Hematopoietic multipotent progenitor cell (in vitro differentiated cells): ENCODE data around the gene GMDS. TPM values are rescaled to one million over a fixed set of nuclear protein-coding genes. Genes with fewer than 3 reads are reported as not detected.
"Not testable (repeated sequence)": the region's sequence is repeated elsewhere in the genome, so short reads cannot be mapped to it uniquely, and the experiment has no call there.

Experiments used
- DNase-seq, 3 donors: peaks; one replicate each; pipeline ENCODE4 v3.0.0-alpha.2; 2011 to 2015; ENCODE audit warnings: low read depth in 2 of 3, low spot score in 2 of 3
- total RNA-seq: library from RNA; depleted of rRNA; stranded (reverse); fragments of >200 nt; gene quantifications from one replicate; pipeline ENCODE4 v1.2.3, GENCODE V29; 2012

Gene GMDS
- total RNA-seq, 1 donor = 12.7 TPM

DNA sequence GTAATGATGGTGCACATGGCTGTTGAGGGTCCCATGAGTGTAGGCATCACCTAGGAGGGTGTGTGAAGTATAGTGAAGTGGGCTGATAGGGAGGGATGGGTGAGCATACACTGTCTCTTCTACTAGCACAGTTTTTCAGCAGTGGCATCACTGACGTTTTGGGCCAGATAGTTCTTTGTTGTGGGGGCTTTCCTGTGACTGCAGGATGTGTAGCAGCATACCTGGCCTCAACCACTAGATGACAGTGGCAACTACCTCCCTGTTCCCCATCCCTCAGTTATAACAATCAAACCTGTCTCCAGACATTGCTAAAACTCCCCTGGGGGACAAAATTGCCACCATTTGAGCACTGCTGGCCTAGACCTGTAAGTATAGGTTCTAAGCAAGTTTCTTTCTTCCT is 396.7 kb downstream of the GMDS start:
- DNase-seq = no peak

DNA sequence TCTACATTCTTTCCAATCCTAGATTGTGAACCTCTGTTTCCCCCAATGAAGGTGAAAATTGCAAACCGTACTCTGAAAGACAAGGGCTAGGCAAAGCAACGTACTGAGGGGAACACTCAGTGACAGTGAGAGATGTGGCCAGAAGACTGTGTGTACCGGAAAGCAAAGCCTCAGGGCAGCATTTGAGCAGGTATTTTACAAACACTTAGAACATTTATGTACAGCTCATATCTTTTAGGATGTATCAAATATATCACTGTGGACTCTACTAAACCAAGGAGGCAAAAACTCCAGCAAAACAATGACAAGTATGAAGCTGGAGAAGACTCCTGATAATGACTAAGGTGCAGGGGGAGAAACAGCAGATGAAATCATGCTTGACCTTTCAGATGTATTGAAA is 398.8 kb downstream of the GMDS start:
- no peak for DNase-seq

DNA sequence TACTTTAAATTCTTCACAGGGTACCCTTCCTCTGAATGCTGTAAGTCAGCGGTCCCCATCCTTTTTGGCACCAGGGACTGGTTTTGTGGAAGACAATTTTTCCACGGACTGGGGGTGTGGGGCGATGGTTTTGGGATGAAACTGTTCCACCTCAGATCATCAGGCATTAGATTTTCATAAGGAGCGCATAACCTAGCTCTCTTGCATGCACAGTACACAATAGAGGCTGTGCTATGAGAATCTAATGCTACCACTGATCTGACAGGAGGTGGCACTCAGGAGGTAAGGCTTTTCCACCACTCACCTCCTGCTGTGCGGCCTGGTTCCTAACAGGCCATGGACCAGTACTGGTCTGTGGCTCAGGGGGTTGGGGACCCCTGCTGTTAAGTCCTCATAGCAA is 399.9 kb downstream of the GMDS start:
- not testable (repeated sequence) for DNase-seq

DNA sequence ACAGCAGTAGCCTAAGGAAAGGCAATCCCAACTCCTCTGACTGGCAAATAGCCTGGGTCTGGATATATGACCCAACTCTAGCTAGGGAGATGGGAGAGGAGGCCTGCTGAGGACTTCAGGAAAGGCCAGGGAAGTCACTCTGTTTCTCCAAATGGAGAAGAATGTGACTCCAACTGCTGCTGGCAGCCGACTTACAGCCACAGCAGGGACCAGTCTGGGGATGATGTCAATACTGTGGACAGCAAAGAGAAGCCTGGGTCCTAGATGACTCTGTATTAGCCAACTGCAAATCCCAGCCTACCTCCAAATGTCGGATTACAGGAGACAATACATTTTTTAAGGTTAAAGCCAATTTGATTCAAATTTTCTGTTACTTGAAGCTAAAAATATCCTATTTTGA is 403.1 kb downstream of the GMDS start:
- no peak for DNase-seq

DNA sequence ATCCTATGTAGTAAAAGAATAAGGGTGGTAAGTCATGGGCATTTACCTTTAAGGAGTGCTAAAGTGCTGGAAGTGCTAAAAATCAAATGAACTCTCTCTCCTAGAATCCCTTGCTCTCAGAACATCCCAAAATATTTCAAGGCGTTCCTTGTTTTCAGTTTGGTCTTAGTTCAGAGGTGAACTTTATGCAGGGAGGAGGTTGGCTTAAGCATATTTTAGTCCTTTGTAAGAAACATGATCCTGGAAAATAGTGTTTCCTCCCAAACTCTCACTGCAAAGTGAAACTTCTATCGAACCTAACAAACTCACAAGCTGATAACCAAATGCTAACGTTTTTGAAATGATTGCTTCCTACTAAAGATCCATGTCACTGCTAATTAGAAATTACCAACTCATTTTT is 404.3 kb downstream of the GMDS start:
- DNase-seq = no peak

DNA sequence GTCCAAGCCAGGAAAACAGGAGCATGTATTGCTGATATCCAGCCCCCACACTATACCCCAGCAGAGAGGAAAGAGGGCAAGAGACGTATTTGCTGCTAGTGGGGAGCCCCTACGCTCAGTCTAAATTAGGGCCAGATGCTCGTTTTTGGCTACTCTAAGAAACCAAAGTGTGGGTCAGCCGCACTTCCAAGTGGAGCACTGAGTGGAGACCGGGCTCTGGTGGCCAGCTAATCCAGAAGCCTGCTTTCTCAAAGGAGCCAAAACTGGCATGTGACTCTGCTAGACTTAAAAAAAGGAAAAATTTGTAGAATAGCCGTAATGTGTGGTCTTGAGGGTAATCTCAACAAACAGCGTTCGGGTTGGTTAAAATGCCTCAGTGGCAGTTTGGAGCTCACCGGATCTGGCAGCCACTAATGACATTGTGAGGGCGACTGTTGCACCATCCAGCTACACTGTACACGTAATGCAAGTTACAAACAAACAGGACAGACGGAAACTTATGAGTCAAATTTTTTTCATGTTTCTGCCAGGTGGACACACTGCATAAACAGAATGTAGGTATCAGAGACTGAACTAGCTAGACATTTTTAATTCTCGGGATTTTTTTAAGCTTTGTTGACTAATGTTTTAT is 404.8 kb downstream of the GMDS start:
- no peak for DNase-seq

DNA sequence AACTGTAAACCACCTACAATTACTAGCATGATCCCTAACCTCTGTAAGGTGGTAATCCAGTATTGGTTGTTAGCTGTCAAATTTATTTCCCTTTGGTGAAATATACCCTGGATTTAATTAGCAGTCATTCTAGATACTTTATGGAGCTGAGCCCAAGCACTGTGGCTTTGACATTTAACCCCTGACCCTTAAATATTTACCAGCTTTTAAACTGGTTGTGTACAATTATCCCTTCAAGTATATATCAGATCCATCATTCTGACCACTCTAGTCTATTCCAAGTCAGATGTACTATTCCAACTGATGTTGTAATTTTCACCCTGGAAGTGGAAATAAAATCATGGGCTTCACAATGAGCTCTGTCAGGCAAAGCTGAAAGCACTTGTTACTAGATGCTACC is 406.0 kb downstream of the GMDS start:
- DNase-seq = no peak

DNA sequence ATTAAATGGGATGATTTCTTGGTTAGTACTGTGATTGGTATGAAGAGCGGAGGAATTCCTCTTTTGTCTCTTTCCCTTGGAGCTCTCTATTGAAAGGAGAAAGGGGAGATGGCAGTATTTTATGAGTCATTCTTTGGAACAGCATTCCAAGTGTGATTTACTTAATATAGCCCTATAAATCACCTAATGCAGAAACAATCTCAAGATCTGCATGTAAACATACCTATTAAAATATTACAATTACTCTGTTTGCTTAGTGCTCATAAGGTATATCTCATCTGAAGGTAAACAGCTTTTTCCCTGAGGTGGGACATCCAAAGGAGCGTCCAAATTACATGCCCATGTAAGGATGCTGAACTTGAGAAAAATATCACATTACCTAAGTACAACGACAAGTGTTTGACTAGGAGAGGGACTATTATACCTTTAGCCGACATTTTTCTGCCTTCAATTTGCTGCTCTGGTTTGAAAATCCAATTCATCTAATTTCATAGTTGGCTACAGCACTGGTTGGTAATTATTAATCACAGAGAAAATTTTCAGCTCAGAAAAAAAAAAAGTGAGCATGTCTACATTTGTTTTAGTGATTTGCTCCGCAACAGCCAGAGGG is 406.7 kb downstream of the GMDS start:
- DNase-seq = no peak

DNA sequence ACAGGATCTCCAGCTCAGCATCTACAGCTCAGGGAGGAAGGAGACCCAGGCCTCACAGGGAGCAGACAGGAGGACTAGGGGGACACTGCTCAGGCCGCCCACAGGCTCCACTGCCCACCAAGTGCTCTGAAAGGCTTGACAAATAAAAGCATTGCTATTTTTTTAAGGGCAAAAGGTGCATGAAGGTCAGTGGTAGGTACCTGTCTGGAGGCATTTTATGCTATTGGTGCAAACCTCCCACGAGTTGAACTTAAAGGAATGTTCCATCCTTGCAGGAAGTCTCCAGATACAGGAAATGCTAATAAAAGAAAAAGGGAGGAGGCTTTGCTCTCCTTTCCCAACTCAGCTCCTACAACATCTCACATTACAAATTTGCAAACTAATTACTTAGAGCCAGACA is 407.6 kb downstream of the GMDS start:
- no peak for DNase-seq

DNA sequence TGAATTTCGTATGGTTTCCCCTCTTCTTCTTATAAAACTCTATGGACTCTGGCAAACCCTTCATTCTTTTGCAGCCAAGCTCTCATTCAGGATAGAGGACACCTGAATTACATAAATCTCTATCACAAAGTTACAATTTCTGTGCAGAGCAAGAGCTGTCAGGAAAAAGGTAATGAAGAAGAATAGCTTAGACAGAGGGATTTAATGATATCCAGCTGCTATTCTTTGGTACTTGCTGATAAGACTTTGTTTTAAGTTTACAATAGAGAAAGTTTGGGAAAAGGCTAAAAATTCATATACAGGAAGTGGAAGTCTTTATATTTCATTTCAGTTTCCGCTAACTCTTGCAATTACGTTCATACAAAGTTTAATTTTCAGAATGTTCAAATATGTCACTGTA is 408.7 kb downstream of the GMDS start:
- no peak for DNase-seq

DNA sequence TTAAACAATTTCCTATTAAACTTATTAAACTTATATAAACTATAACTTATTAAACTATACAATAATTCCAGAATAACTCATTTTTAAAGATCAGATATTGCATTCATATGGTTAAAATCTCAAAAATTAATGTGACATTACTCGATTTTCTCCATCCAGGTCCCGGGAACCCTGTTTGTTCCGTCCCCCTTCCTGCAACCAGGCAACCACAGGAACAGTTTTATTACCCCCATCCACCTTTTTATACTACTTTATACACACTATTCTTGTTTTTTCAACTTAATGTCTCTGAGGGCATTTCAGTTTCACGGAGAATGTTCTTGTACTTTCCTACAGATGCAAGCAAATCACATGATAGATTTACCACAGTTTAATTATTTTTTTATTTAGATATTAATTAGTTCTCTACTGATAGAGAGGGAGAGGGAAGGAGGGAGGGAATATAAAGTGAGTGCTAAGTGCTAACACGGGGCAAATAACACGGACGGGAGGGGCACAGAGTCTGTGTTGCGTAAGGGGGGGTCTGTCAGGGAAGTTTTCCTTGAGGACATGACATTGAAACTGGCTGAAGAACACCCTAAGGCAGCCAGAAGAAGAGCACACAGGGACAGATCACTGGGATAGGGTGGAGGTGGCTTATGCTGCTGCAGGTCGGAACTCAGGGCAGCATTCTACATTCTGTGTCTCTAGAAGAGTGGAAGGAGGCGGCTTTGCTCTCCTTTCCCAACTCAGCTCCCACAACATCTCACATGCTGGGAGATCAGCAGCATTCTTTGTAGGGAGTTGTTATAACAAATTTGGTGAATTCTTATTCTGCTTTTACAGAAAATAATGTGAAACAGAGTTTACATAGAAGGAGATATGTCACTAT is 410.5 kb downstream of the GMDS start:
- no peak for DNase-seq

DNA sequence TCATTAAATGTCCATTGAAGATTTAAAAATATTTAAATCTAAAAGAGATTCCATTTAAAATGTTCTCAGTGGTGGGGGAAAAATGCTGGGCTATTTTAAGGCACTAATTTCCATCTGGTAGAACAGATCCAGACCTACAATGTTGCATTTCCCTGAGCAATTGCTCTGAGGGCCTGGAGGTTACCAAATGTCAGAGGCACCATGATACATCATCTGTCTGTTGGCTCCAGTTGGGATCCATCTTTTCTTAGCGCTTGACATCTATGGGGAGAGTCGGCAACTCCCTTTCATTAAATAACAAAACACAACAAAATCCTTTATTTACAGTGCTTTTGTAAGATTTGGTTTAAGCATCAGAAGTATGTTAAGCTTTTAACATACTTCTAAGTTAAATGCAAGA is 411.2 kb downstream of the GMDS start:
- no peak for DNase-seq

DNA sequence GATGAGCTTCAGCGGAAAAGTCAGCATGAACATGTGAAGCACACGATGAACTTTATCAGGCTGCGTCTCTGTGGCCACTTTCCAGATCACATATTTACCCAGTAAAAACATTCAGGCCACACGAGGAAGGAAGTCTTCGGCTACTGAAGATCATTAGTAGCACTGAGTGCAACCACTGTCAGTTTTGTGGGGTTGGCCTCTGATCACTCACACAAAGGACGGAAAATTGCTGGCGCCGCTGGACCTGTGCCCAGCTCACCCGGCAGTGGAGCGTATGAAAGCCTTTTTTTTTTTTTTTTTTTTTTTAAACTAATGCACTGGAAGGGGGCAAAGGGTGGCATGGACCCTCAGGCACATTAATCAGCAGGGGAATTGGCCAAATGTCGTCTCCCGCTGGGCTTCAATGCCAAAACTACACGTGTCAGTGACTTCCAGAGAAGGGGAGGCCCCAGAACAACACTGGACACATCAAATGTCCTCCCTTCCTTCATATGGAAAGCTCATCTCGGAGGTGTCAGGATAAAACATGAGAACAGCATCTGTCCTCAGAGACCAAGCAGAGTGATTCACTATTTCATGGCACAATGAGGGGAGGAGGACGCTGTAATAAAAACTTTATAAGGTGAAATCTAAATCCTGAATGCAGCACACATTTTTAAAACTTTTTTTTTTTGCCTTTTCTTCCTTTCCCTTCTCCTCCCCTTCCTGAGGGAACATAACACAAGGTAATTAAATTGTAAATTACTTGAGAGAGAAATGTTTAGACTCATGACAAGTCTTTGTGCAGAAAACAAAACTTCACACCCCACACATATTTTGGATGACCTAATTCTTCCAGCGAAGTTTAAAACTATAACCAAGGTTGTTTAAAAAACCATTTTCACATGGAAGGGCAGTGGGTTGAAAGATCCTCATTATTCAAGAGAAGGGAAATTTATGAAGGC is 412.3 kb downstream of the GMDS start:
- peak in 1 of 3 donors; percentile 60 for DNase-seq

DNA sequence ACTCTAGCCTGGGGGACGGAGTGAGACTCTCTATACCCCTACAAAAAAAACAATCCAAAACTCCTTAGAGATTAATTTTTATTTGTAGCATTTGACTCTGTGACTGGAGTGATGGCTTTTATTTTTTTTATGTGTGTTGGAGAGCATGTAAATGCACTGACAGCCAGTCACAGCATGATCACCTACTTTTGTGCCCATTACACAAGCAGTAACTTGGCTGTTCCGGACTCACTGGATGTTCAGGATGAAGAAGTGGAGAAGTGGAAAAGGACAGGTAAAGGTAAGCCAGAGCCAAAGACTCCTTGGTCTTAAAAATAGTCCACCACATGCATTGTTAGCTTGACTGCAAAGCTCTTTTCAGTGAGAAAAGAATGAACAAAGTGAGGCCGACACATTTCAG is 413.0 kb downstream of the GMDS start:
- no peak for DNase-seq

DNA sequence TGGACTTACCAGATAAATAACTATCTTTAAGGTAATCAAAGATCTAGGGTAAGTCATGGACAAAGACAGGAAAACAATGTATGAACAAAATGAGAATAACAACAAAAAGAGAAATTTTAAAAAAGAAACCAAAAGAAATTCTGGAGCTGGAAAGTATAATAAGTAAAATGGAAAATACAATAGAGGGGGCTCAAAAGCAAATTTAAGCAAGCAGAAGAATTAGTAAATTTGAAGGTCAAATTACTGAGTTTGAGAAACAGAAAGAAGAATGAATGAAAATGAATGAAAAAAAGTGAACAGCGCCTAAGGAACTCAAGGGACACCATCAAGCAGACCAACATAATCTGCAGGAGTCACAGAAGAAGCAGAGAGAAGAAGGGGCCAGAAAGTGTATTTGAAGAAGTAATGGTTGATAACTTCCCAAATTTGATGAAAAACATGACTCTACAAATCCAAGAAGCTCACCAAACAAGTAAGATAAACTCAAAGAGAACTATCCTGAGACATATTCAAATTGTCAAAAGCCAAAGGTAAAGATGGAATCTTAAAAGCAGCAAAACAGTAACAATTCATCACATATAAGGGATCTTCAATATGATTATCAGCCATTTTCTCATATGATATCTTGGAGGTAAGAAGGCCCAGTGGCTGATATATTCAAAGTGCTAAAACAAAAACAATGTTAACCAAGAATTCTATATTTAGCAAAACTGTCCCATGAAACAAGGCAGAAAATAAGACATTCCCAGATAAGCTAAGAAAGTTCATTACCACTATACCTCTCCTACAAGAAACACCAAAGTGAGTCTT is 417.2 kb downstream of the GMDS start:
- no peak for DNase-seq

DNA sequence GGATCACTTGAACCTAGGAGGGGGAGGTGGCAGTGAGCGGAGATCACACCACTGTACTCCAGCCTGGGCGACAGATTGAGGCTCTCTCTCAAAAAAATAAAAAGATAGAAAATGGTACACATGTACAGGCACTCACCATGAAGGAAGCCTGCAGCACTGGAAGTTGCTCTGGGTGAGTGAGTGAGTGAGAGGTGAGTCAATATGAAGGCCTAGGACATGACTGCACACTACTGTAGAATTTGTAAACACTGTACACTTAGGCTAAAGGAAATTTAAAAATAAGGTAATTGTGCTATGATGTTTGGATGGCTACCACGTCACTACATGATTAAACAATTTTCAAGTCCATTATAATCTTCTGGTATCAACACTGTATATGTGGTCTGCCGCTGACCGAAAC is 419.5 kb downstream of the GMDS start:
- DNase-seq = no peak

DNA sequence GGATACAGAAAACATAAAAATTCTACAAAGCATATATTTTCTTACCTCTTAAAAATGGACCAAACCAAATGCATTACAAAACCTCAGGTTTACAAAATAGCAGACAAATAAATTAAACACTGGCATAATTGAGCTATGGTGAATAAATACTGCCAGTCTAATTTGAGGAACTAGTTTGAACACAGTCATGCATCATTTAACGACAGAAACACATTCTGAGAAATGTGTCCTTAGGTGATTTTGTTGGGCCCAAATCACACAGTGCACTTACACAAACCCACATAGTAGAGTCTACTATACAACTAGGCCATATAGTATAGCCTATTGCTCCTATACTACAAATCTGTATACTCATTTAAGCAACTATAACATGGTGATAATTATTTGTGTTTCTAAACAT is 420.1 kb downstream of the GMDS start:
- peak in 1 of 3 donors; percentile 21 for DNase-seq

DNA sequence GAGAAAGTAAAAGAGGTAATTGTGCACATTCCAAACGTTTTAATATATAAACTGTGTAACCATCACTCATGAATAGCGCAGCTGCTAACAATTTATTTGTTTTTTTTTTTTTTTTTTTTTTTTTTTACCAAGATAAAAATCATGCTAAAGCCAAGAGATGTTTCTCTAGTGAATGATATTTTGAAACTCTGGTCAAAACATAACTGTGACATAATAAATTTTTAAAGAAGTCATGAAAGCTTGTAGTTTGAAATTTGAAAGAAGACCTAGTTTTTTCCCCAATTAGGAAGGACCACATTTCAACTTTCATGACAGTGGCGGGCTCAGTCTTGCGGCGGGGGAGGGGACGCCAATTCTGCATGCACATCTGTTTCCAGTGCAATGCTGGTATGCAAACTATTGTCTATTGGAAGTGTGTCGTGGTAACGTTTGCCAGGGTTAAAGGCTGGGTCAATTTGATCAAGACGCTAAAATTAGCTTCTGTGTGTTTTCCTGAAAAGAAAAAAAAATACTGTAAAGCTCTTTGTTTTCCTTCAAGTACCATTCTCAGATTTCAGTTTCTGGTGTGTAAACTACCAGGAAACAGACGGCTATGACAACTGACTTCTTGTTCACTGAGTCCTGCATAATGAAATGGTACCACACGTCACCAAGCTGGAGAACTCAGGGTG is 423.8 kb downstream of the GMDS start:
- DNase-seq = no peak

DNA sequence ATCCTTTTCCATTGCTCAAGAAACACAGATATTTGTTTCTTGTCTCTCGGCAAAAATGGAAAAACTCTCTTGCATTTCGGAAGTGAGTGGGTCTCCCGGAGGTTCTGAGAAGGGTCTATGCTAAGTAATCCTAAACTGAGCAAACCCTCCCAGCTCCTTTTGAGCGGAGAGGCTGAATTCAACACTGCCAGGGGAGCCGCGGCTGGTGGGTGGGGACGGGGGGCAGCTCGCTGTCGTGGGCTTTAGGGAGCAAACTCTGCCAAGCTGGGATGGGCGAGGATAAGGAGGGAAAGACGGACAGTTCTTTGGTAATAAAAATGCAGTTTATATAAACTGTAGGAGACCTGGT is 424.3 kb downstream of the GMDS start:
- no peak for DNase-seq

DNA sequence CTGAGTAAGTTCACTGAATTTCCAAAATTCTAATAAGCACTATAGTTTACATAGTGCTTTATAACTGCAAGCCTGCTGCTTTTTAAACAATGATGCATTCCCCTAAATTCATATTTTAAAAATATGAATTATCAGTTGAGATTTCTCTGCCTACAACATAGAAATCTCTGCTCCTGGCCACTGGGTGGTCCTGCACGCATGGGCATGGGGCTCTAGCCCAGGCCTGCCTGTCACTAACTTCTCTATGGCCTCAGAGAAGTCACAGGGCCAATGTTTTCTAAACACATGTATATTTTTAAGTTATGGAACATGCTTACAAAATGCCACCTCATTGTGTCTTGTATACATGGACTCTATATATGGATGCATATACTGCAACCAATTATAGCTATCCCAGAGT is 424.7 kb downstream of the GMDS start:
- DNase-seq = no peak
